ENCODE measurements around the gene BEND3. TPM values are rescaled to one million over a fixed set of nuclear protein-coding genes. Genes with fewer than 3 reads are reported as not detected.
"Not testable (repeated sequence)": the region's sequence is repeated elsewhere in the genome, so short reads cannot be mapped to it uniquely, and the experiment has no call there.

Gene BEND3
- total and polyA plus RNA-seq, 9 donors = 2.3 to 3.8 (median 2.9) TPM

GRCh38 chr6:107140581-107140980 lies 25.3 kb upstream of the BEND3 start:
- Histone ChIP-seq H3K9me3 (replicated peaks; ENCODE audit: control insufficient read depth, low read depth, low read length) (no peaks in the 10 kb centered on the region), H3K4me1 (ENCODE audit: control insufficient read depth, insufficient read depth, low read length) (no peaks in the 10 kb centered on the region), H3K27ac (ENCODE audit: low read length) (no peak overlapping the region), H3K27me3 (ENCODE audit: control insufficient read depth, insufficient read depth, low read length) (no peaks in the 10 kb centered on the region), H3K4me3 (ENCODE audit: low read length) (no peak overlapping the region), H3K36me3 (ENCODE audit: control insufficient read depth, insufficient read depth, low read length) (no peaks in the 10 kb centered on the region)
- WGBS (ENCODE audit: insufficient coverage) = no CpG with 5 or more reads among the region's 3 CpGs
- DNase-seq = no peak

GRCh38 chr6:107136324-107136723 lies 21.0 kb upstream of the BEND3 start:
- WGBS (ENCODE audit: insufficient coverage) = 71% methylated on average over 1 of the region's 3 CpGs
- not testable (repeated sequence) for H3K4me1 ChIP-seq (ENCODE audit: control insufficient read depth, insufficient read depth, low read length); DNase-seq; H3K36me3 ChIP-seq (ENCODE audit: control insufficient read depth, insufficient read depth, low read length); H3K27me3 ChIP-seq (ENCODE audit: control insufficient read depth, insufficient read depth, low read length); H3K9me3 ChIP-seq (replicated peaks; ENCODE audit: control insufficient read depth, low read depth, low read length); H3K27ac ChIP-seq (ENCODE audit: low read length); H3K4me3 ChIP-seq (ENCODE audit: low read length)

- not testable (repeated sequence) for DNase-seq; H3K27me3 ChIP-seq (ENCODE audit: control insufficient read depth, insufficient read depth, low read length); H3K27ac ChIP-seq (ENCODE audit: low read length); H3K4me3 ChIP-seq (ENCODE audit: low read length); H3K36me3 ChIP-seq (ENCODE audit: control insufficient read depth, insufficient read depth, low read length); H3K9me3 ChIP-seq (replicated peaks; ENCODE audit: control insufficient read depth, low read depth, low read length); H3K4me1 ChIP-seq (ENCODE audit: control insufficient read depth, insufficient read depth, low read length)
- WGBS (ENCODE audit: insufficient coverage) = 87% methylated on average over 9 of the region's 14 CpGs
Observed at GRCh38 chr6:107135048-107135680, 19.8 kb upstream of the BEND3 start.

- Histone ChIP-seq H3K36me3 (ENCODE audit: control insufficient read depth, insufficient read depth, low read length) (no peaks in the 10 kb centered on the region), H3K9me3 (replicated peaks; ENCODE audit: control insufficient read depth, low read depth, low read length) (no peaks in the 10 kb centered on the region), H3K4me3 (ENCODE audit: low read length) (no peak overlapping the region), H3K4me1 (ENCODE audit: control insufficient read depth, insufficient read depth, low read length) (peaks cover 7% of the 10 kb centered on the region), H3K27me3 (ENCODE audit: control insufficient read depth, insufficient read depth, low read length) (no peaks in the 10 kb centered on the region), H3K27ac (ENCODE audit: low read length) (no peak overlapping the region)
- 60% methylated on average over 1 of the region's 8 CpGs for WGBS (ENCODE audit: insufficient coverage)
- peak; percentile 32 for DNase-seq
Observed at GRCh38 chr6:107132330-107132954, 17.1 kb upstream of the BEND3 start.

GRCh38 chr6:107129370-107129925 lies 14.1 kb upstream of the BEND3 start:
- Histone ChIP-seq H3K27ac (ENCODE audit: low read length) (no peak overlapping the region), H3K4me3 (ENCODE audit: low read length) (no peak overlapping the region), H3K9me3 (replicated peaks; ENCODE audit: control insufficient read depth, low read depth, low read length) (no peaks in the 10 kb centered on the region), H3K27me3 (ENCODE audit: control insufficient read depth, insufficient read depth, low read length) (no peaks in the 10 kb centered on the region), H3K36me3 (ENCODE audit: control insufficient read depth, insufficient read depth, low read length) (no peaks in the 10 kb centered on the region), H3K4me1 (ENCODE audit: control insufficient read depth, insufficient read depth, low read length) (peaks cover 7% of the 10 kb centered on the region)
- WGBS (ENCODE audit: insufficient coverage) = 72% methylated on average over 7 of the region's 9 CpGs
- DNase-seq = peak; percentile 15

GRCh38 chr6:107128577-107128976 lies 13.3 kb upstream of the BEND3 start:
- no peak for DNase-seq
- H3K36me3 ChIP-seq (ENCODE audit: control insufficient read depth, insufficient read depth, low read length) = no peaks in the 10 kb centered on the region
- no peak overlapping the region for H3K4me3 ChIP-seq (ENCODE audit: low read length)
- 57% methylated on average over 1 of the region's 2 CpGs for WGBS (ENCODE audit: insufficient coverage)
- H3K4me1 ChIP-seq (ENCODE audit: control insufficient read depth, insufficient read depth, low read length) = peaks cover 7% of the 10 kb centered on the region
- no peaks in the 10 kb centered on the region for H3K9me3 ChIP-seq (replicated peaks; ENCODE audit: control insufficient read depth, low read depth, low read length)
- H3K27ac ChIP-seq (ENCODE audit: low read length) = no peak overlapping the region
- no peaks in the 10 kb centered on the region for H3K27me3 ChIP-seq (ENCODE audit: control insufficient read depth, insufficient read depth, low read length)

- no CpG with 5 or more reads among the region's 1 CpG for WGBS (ENCODE audit: insufficient coverage)
- no peak for DNase-seq
- Histone ChIP-seq H3K27ac (ENCODE audit: low read length) (no peak overlapping the region), H3K4me1 (ENCODE audit: control insufficient read depth, insufficient read depth, low read length) (peaks cover 7% of the 10 kb centered on the region), H3K36me3 (ENCODE audit: control insufficient read depth, insufficient read depth, low read length) (no peaks in the 10 kb centered on the region), H3K4me3 (ENCODE audit: low read length) (no peak overlapping the region), H3K27me3 (ENCODE audit: control insufficient read depth, insufficient read depth, low read length) (no peaks in the 10 kb centered on the region), H3K9me3 (replicated peaks; ENCODE audit: control insufficient read depth, low read depth, low read length) (no peaks in the 10 kb centered on the region)
Observed at GRCh38 chr6:107128175-107128574, 12.9 kb upstream of the BEND3 start.

GRCh38 chr6:107125771-107126170 lies 10.5 kb upstream of the BEND3 start:
- H3K27me3 ChIP-seq (ENCODE audit: control insufficient read depth, insufficient read depth, low read length) = no peaks in the 10 kb centered on the region
- DNase-seq = no peak
- H3K4me1 ChIP-seq (ENCODE audit: control insufficient read depth, insufficient read depth, low read length) = peaks cover 7% of the 10 kb centered on the region
- H3K36me3 ChIP-seq (ENCODE audit: control insufficient read depth, insufficient read depth, low read length) = no peaks in the 10 kb centered on the region
- no peak overlapping the region for H3K27ac ChIP-seq (ENCODE audit: low read length)
- no peaks in the 10 kb centered on the region for H3K9me3 ChIP-seq (replicated peaks; ENCODE audit: control insufficient read depth, low read depth, low read length)
- no peak overlapping the region for H3K4me3 ChIP-seq (ENCODE audit: low read length)
- WGBS (ENCODE audit: insufficient coverage) = 92% methylated on average over 2 of the region's 5 CpGs

- Histone ChIP-seq H3K27me3 (ENCODE audit: control insufficient read depth, insufficient read depth, low read length) (no peaks in the 10 kb centered on the region), H3K27ac (ENCODE audit: low read length) (no peak overlapping the region), H3K36me3 (ENCODE audit: control insufficient read depth, insufficient read depth, low read length) (no peaks in the 10 kb centered on the region), H3K4me3 (ENCODE audit: low read length) (no peak overlapping the region), H3K4me1 (ENCODE audit: control insufficient read depth, insufficient read depth, low read length) (peaks cover 7% of the 10 kb centered on the region), H3K9me3 (replicated peaks; ENCODE audit: control insufficient read depth, low read depth, low read length) (no peaks in the 10 kb centered on the region)
- 60% methylated on average over 1 of the region's 4 CpGs for WGBS (ENCODE audit: insufficient coverage)
- no peak for DNase-seq
Observed at GRCh38 chr6:107124934-107125348, 9.6 kb upstream of the BEND3 start.

- H3K27ac ChIP-seq (ENCODE audit: low read length) = no peak overlapping the region
- H3K4me3 ChIP-seq (ENCODE audit: low read length) = no peak overlapping the region
- no peak for DNase-seq
- WGBS (ENCODE audit: insufficient coverage) = no CpG with 5 or more reads among the region's 6 CpGs
- H3K9me3 ChIP-seq (replicated peaks; ENCODE audit: control insufficient read depth, low read depth, low read length) = no peaks in the 10 kb centered on the region
- no peaks in the 10 kb centered on the region for H3K4me1 ChIP-seq (ENCODE audit: control insufficient read depth, insufficient read depth, low read length)
- peaks cover 2% of the 10 kb centered on the region for H3K27me3 ChIP-seq (ENCODE audit: control insufficient read depth, insufficient read depth, low read length)
- H3K36me3 ChIP-seq (ENCODE audit: control insufficient read depth, insufficient read depth, low read length) = no peaks in the 10 kb centered on the region
Observed at GRCh38 chr6:107123501-107123900, 8.2 kb upstream of the BEND3 start.

Measured in muscle of leg (tissue), 11 donors.